HAP-1 (cell line): ENCODE results near the gene CCDC38.
A peak's percentile ranks its signal among the peaks of the same experiment; 100 is the strongest.

ENCODE experiments used
- DNase-seq, 2 experiments: peaks; one replicate each; pipeline ENCODE4 v3.0.0-alpha.2; 2016 to 2020; ENCODE audit warnings: low spot score in 2 of 2
- H3K27me3 ChIP-seq: fragments of 250-450 bp; sonication (Bioruptor Pico); 2 replicates; pipeline ENCODE4 v1.5.1; 2020; ENCODE audit warnings: low read depth, mild to moderate bottlenecking, moderate library complexity
- H3K36me3 ChIP-seq: fragments of 250-450 bp; sonication (Bioruptor Pico); replicated peaks from 2 replicates; pipeline ENCODE4 v1.5.1; 2020; ENCODE audit warnings: mild to moderate bottlenecking
- H3K4me1 ChIP-seq: fragments of 250-450 bp; sonication (Bioruptor Pico); 2 replicates; pipeline ENCODE4 v1.5.1; 2020; ENCODE audit warnings: mild to moderate bottlenecking
- H3K4me3 ChIP-seq: fragments of 250-450 bp; sonication (Bioruptor Pico); 2 replicates; pipeline ENCODE4 v1.5.1; 2020; ENCODE audit warnings: mild to moderate bottlenecking, moderate library complexity
- H3K9me3 ChIP-seq: fragments of 250-450 bp; sonication (Bioruptor Pico); 2 replicates; pipeline ENCODE4 v1.5.1; 2020; ENCODE audit warnings: mild to moderate bottlenecking, moderate library complexity
- in situ Hi-C: fragments of 300-500 bp; cut with MboI; formaldehyde crosslinking; loops from 3 replicates; pipeline ENCODE4 v1.14.3; 2020; ENCODE audit warnings: low sequenced_read_pairs, inconsistent platforms, mixed read lengths

Gene CCDC38

DNA sequence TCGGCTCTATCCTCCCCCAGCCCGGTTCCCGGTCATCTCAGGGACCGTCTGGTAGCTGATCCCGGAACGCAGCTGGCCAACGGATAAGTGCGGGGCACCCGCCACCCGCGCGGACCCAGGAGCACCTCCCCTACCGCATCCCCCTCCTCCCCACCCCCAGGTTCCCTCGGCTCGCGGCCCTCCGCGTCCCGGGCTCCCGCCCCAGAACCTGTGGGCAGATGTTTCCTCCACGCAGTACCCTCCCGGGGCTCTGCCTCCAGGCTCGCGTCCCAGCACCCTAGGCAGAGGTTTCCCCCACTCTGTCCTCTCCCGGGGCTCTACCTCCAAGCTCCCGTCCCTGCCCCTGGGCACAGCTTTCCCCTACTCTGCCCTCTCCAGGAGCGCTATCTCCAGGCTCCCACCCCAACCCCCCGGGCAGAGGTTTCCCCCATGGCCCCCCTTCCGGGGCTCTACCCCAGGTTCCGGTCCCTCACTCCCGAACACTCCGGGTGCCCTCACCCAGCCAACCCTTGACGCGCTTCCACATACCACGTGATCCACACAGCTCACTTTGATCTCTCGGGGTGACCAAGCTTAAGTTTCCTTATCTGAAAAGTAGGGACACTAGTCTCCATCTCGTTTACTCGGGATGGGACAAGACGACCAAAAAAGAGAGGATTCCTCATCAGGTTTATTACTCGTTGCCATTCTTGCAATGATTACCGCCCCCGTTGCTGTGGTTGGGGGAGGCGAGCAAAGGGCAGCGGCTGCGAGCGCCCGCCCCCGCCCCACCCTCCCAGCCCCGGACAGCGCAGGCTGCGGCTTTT lies at the start of gene CCDC38:
TSS of gene CCDC38 (minus strand) at position 91 of the 806 bp plus-strand sequence. CDS start 6,105 bp downstream, outside the sequence.
- DNase-seq = peak; percentile 56 to 82
- no peaks in the 10 kb centered on the region for H3K9me3 ChIP-seq
- H3K4me3 ChIP-seq = peak within 1 kb of the TSS; percentile 58
- H3K36me3 ChIP-seq = no peaks in the 10 kb centered on the region
- in situ Hi-C loops = no loop called here
- H3K4me1 ChIP-seq = peaks cover 11% of the 10 kb centered on the region; the same call in 1 of the 2 replicates
- H3K27me3 ChIP-seq = peaks cover 24% of the 10 kb centered on the region

DNA sequence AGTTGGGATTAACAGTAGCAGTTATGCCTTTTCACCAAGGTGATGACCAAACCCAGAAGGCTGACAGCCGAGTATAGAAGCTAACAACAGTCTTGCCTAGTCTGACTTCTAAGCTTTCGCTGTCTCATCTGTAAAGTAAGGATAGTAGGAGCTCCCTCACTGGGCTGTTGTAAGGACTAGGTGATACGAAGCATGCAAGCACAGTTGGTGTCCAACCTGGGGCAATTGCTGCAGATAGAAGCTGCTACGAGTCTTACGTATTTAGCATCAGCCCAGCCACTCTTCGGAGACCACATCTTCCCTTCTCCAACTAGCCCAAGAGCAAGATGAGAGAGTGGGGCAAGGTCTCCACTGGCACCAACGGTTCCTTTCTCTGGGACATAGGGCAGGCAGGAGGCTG lies 47.7 kb upstream of the CCDC38 start:
- H3K4me1 ChIP-seq = no peaks in the 10 kb centered on the region
- in situ Hi-C loops = no loop called here
- no peaks in the 10 kb centered on the region for H3K36me3 ChIP-seq
- peaks cover 22% of the 10 kb centered on the region for H3K27me3 ChIP-seq
- DNase-seq = no peak
- no peak overlapping the region for H3K4me3 ChIP-seq
- no peaks in the 10 kb centered on the region for H3K9me3 ChIP-seq

DNA sequence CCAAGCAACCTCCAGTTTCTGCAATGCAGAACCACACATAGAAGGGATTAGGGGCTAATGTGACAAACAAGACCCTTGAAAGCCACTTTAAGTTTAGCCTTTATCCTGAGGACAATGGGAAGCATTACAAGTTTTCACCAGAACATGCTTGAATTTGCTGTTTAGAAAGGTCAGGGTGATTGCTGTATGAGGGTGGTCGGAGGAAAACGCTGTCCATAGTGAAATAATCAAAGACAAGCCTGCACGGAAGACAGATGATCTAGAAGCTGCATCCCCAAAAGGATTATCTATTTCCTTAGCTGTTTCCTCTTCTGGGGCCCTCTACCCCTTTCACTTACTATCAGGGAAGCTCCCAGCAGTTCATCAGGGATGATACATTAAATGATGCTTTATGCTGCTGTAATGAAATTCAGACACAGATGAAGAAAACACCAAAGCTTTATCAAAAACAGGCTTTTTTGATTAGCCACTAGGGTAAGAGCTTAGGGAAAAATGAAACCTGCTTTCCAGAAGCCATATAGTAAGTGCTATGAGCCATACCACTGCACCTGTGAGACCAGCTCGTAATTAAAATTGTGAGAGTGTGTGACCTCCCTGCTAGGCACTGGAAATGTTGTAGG lies 47.2 kb upstream of the CCDC38 start:
- Histone ChIP-seq H3K4me1 (no peaks in the 10 kb centered on the region), H3K4me3 (no peak overlapping the region), H3K27me3 (peaks cover 22% of the 10 kb centered on the region), H3K36me3 (no peaks in the 10 kb centered on the region), H3K9me3 (no peaks in the 10 kb centered on the region)
- no peak for DNase-seq
- in situ Hi-C loops = no loop called here

GRCh38 chr12:95988506-95989275 lies 46.3 kb upstream of the CCDC38 start:
- DNase-seq = no peak
- no peaks in the 10 kb centered on the region for H3K36me3 ChIP-seq
- no peaks in the 10 kb centered on the region for H3K9me3 ChIP-seq
- H3K4me3 ChIP-seq = no peak overlapping the region
- H3K27me3 ChIP-seq = peaks cover 22% of the 10 kb centered on the region
- in situ Hi-C loops = no loop called here
- no peaks in the 10 kb centered on the region for H3K4me1 ChIP-seq

DNA sequence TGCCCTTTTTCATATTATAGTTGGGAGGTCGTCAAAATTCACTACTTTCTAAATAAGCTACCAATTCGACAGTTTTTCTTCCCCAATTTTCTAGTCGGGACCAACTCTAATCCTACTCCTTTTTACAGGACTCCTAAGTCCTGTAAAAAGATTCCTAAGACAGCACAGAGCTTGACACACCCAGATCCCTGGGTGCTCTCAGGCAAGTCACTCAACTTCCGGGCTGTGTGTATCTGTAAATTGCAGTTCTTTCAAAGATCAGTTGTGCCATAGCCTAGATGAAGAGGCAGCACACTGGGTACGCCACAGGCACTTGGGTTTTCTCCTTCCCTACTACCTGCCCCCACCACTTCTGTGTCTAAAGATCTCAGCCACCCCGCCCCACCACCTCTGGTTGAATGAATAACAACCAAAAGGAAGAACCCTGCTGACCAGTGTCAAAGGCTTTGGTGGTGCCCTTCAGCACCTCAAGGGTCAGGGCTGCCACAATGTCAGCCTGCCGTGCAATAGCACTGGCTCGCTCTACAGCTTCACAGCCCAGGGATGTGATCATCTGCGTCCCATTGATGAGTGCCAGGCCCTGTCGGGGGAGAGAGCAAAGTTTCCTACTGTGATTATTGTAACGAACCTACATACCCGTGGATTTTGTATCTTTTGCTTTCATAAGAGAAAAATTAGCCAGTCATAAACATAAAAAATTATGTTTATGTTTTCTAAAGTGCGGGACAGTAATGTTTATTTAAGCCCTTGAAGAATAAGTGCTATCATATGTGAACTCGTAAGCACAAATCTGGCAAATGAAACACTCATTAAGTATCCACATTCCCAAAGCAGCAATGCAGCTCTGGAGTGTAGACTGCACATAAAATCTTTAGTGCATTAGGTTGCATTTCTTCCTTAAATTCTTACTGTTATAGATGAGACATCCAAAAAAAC lies 44.5 kb upstream of the CCDC38 start:
- no peaks in the 10 kb centered on the region for H3K4me1 ChIP-seq
- in situ Hi-C loops = no loop called here
- H3K36me3 ChIP-seq = no peaks in the 10 kb centered on the region
- H3K4me3 ChIP-seq = no peak overlapping the region
- H3K27me3 ChIP-seq = peaks cover 22% of the 10 kb centered on the region
- DNase-seq = no peak
- H3K9me3 ChIP-seq = no peaks in the 10 kb centered on the region

- H3K36me3 ChIP-seq = no peaks in the 10 kb centered on the region
- no peak for DNase-seq
- H3K9me3 ChIP-seq = no peaks in the 10 kb centered on the region
- in situ Hi-C loops = no loop called here
- peaks cover 15% of the 10 kb centered on the region for H3K27me3 ChIP-seq
- H3K4me1 ChIP-seq = no peaks in the 10 kb centered on the region
- H3K4me3 ChIP-seq = no peak overlapping the region
Measured at GRCh38 chr12:95984682-95985081, 42.3 kb upstream of the CCDC38 start.

- Histone ChIP-seq H3K36me3 (no peaks in the 10 kb centered on the region), H3K27me3 (peaks cover 3% of the 10 kb centered on the region; the same call in 1 of the 2 replicates), H3K4me3 (no peak overlapping the region), H3K9me3 (no peaks in the 10 kb centered on the region), H3K4me1 (no peaks in the 10 kb centered on the region)
- in situ Hi-C loops = no loop called here
- no peak for DNase-seq
Measured at GRCh38 chr12:95982602-95983001, 40.2 kb upstream of the CCDC38 start.

DNA sequence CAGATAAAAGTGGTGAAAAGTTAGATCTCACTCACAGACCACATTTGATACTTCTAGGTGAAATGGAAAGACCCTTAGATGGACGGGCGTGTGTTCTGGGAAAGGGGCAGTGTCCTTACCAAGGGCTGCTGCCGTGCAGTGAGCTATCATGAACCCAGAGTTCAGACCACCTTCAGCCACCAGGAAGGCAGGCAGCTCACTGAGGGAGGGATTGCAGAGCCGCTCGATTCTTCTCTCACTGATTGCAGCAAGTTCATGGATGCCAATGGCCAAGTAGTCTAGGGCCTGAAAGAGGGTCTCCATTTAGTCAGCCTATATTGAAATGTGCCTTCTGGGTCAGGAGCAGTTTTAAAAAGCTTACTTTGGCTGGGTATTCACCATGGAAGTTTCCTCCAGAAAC lies 38.0 kb upstream of the CCDC38 start:
- no peaks in the 10 kb centered on the region for H3K9me3 ChIP-seq
- H3K4me1 ChIP-seq = no peaks in the 10 kb centered on the region
- in situ Hi-C loops = no loop called here
- no peaks in the 10 kb centered on the region for H3K36me3 ChIP-seq
- H3K27me3 ChIP-seq = no peaks in the 10 kb centered on the region; the same call in 1 of the 2 replicates
- H3K4me3 ChIP-seq = no peak overlapping the region
- no peak for DNase-seq

DNA sequence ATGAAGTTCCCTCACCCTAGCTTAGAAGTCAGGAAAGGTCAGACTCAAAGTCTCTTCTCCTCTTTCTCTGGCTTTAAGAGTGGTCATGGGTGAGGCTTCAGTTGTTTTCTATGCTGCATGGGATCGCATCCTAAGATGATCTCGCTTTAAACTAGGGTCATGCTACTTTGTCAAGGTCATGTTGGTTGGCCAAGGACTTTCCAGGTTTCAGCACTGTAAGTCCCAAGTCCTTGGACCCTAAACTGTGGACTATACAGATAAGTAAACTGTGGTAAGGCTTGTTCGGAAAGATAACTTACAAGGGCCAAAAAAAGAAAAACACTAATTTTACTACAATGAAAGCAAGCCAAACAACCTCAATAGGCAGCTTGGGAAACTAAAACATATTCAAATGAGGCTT lies 36.4 kb upstream of the CCDC38 start:
- Histone ChIP-seq H3K4me1 (no peaks in the 10 kb centered on the region), H3K4me3 (no peak overlapping the region), H3K36me3 (no peaks in the 10 kb centered on the region), H3K27me3 (no peaks in the 10 kb centered on the region), H3K9me3 (no peaks in the 10 kb centered on the region)
- in situ Hi-C loops = loop anchor here (5.0 kb wide), 1 partner anchor 61 kb away; no protein-coding TSS in a partner anchor
- no peak for DNase-seq

DNA sequence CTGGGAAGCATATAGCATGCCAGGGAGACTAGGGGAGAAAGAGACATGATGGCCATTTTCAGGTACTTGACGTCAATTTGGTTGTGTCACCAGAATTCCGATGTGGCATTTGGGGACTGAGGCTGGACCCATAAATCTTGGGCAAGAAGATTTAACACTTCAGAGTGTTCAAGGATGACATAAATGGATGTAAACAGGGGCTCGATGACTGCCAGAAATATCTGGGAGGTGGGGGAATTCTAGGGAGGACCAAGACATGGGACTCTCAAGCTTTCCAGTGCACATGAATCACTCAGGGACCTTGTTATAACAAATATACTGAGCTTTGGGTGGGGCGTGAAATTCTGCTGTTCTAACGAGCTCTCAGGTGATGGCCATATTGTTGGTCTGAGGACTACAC lies 35.9 kb upstream of the CCDC38 start:
- in situ Hi-C loops = loop anchor here (5.0 kb wide), 1 partner anchor 61 kb away; no protein-coding TSS in a partner anchor
- no peaks in the 10 kb centered on the region for H3K36me3 ChIP-seq
- H3K9me3 ChIP-seq = no peaks in the 10 kb centered on the region
- DNase-seq = no peak
- no peak overlapping the region for H3K4me3 ChIP-seq
- no peaks in the 10 kb centered on the region for H3K27me3 ChIP-seq
- no peaks in the 10 kb centered on the region for H3K4me1 ChIP-seq

GRCh38 chr12:95977764-95978305 lies 35.4 kb upstream of the CCDC38 start:
- no peak for DNase-seq
- Histone ChIP-seq H3K27me3 (no peaks in the 10 kb centered on the region), H3K4me1 (no peaks in the 10 kb centered on the region), H3K4me3 (no peak overlapping the region), H3K9me3 (no peaks in the 10 kb centered on the region), H3K36me3 (no peaks in the 10 kb centered on the region)
- in situ Hi-C loops = loop anchor here (5.0 kb wide), 1 partner anchor 61 kb away; no protein-coding TSS in a partner anchor

DNA sequence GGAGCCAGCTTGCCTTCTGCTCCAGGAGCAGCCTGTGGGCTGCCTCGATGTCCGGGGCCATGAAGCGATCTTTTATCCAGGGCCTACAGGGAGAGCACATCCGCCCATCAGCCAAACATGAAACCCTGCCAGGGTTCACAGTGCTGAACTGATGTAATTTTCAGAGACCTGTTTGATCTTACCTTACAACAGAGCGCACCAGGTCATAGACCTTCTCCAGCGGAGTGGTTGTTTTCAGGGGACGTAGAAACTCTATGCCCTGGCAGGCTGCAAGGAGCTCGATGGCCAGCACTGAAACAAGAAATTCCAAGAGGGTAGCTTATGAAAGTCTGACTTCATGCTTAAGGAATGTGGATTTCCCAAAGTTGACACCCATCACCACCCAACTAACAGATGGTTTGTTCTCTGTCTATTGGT lies 34.0 kb upstream of the CCDC38 start:
- no peak for DNase-seq
- Histone ChIP-seq H3K4me3 (no peak overlapping the region), H3K36me3 (no peaks in the 10 kb centered on the region), H3K9me3 (no peaks in the 10 kb centered on the region), H3K27me3 (no peaks in the 10 kb centered on the region), H3K4me1 (no peaks in the 10 kb centered on the region)
- in situ Hi-C loops = loop anchor here (5.0 kb wide), 1 partner anchor 59 kb away; no protein-coding TSS in a partner anchor

- Histone ChIP-seq H3K4me3 (no peak overlapping the region), H3K27me3 (no peaks in the 10 kb centered on the region), H3K36me3 (no peaks in the 10 kb centered on the region), H3K9me3 (no peaks in the 10 kb centered on the region), H3K4me1 (no peaks in the 10 kb centered on the region)
- in situ Hi-C loops = loop anchor here (5.0 kb wide), 1 partner anchor 58 kb away; no protein-coding TSS in a partner anchor
- DNase-seq = no peak
Measured at GRCh38 chr12:95975491-95975890, 33.1 kb upstream of the CCDC38 start.
